Lower leg skin (tissue), 4 donors: ENCODE measurements around the gene UBE2I. TPM values are rescaled to one million over a fixed set of nuclear protein-coding genes. Genes with fewer than 3 reads are reported as not detected.
"Not testable (repeated sequence)": the region's sequence is repeated elsewhere in the genome, so short reads cannot be mapped to it uniquely, and the experiment has no call there.

ENCODE experiments used
- DNase-seq, 2 donors: peaks; one replicate each; pipeline ENCODE4 v3.0.0-alpha.2; 2019; ENCODE audit warnings: low spot score in 2 of 2
- H3K4me3 ChIP-seq: fragments of 200-600 bp; sonication (generic); 2 replicates; pipeline ENCODE4 v1.5.1; 2017; ENCODE audit warnings: mild to moderate bottlenecking, low read depth; ENCODE audit not compliant: poor library complexity, severe bottlenecking
- CTCF ChIP-seq, 3 donors: fragments of 450-650 bp; IDR thresholded peaks; one replicate each; pipeline ENCODE4 v1.5.1; 2016; ENCODE audit warnings: antibody characterized with exemption in 3 of 3, mild to moderate bottlenecking in 3 of 3, moderate library complexity in 2 of 3
- POLR2A ChIP-seq, 2 donors: fragments of 450-650 bp; IDR thresholded peaks; one replicate each; pipeline ENCODE4 v1.6.1; 2016 to 2017; ENCODE audit warnings: antibody characterized with exemption in 2 of 2, mild to moderate bottlenecking in 1 of 2, moderate library complexity in 1 of 2
- WGBS, 2 donors: methylation state at CpG; one replicate each; pipeline ENCODE4 v1.1.5; 2018; 5-methylcytosine and 5-hydroxymethylcytosine counted together
- intact Hi-C: fragments of 100-400 bp; cut with DNase I; formaldehyde crosslinking; loops from one replicate; pipeline ENCODE4 v1.15.0; 2023; ENCODE audit warnings: low total_unique reads
- total RNA-seq, 4 donors: library from RNA; depleted of rRNA; stranded (reverse); fragments of >200 nt; gene quantifications; one replicate each; pipeline ENCODE4 v1.1.0, GENCODE V29; 2016

The UBE2I gene
- total RNA-seq, 4 donors from 2014 or later: 42.1 to 138 (median 47.4) TPM

GRCh38 chr16:1289477-1289866 lies 20.0 kb upstream of the UBE2I start:
- TF ChIP-seq CTCF (IDR thresholded peaks at IDR 0.05): no peak
- TF ChIP-seq POLR2A (IDR thresholded peaks at IDR 0.05): no peak
- intact Hi-C loops: no loop called here
- H3K4me3 ChIP-seq: no peak overlapping the region
- no peak for DNase-seq
- 10 to 12% methylated on average over 10 to 17 of the region's 17 CpGs for WGBS, 2 donors

GRCh38 chr16:1290063-1290501 lies 19.4 kb upstream of the UBE2I start:
- H3K4me3 ChIP-seq: no peak overlapping the region
- TF ChIP-seq POLR2A (IDR thresholded peaks at IDR 0.05) (no peak), CTCF (IDR thresholded peaks at IDR 0.05) (no peak)
- WGBS, 2 donors: 18 to 20% methylated on average over 11 to 21 of the region's 22 CpGs
- intact Hi-C loops: no loop called here
- no peak for DNase-seq

- TF ChIP-seq CTCF (IDR thresholded peaks at IDR 0.05): no peak
- TF ChIP-seq POLR2A (IDR thresholded peaks at IDR 0.05): no peak
- DNase-seq: no peak
- intact Hi-C loops: no loop called here
- H3K4me3 ChIP-seq: no peak overlapping the region
- WGBS, 2 donors: 45 to 54% methylated on average over 28 to 29 of the region's 29 CpGs
Observed at GRCh38 chr16:1290860-1291575, 18.4 kb upstream of the UBE2I start.

GRCh38 chr16:1291576-1291974 lies 17.9 kb upstream of the UBE2I start:
- intact Hi-C loops: no loop called here
- no peak overlapping the region for H3K4me3 ChIP-seq
- TF ChIP-seq POLR2A (IDR thresholded peaks at IDR 0.05) (no peak), CTCF (IDR thresholded peaks at IDR 0.05) (no peak)
- WGBS, 2 donors: 44 to 49% methylated on average over 17 of the region's 17 CpGs
- DNase-seq: no peak

- DNase-seq, intact Hi-C loops, H3K4me3 ChIP-seq: not testable (repeated sequence)
- WGBS, 2 donors: 74 to 81% methylated on average over 6 of the region's 6 CpGs
Observed at GRCh38 chr16:1292208-1292607, 17.2 kb upstream of the UBE2I start.

- 69 to 72% methylated on average over 8 of the region's 8 CpGs for WGBS, 2 donors
- DNase-seq, H3K4me3 ChIP-seq, intact Hi-C loops: not testable (repeated sequence)
Observed at GRCh38 chr16:1292808-1293207, 16.6 kb upstream of the UBE2I start.
